Fibroblast of gingiva (primary cell): Measurements from ENCODE around the gene OR4D1.
A peak's percentile ranks its signal among the peaks of the same experiment; 100 is the strongest.

Experiments used
- DNase-seq: peaks from one replicate; pipeline ENCODE4 v3.0.0-alpha.2; 2011; ENCODE audit warnings: low read depth

OR4D1 gene

GRCh38 chr17:58153671-58154070, 5.5 kb downstream of the OR4D1 start:
- no peak for DNase-seq

- no peak for DNase-seq
Observed at GRCh38 chr17:58156839-58157803, 8.9 kb downstream of the OR4D1 start.

- no peak for DNase-seq
Observed at GRCh38 chr17:58158181-58158580, 10.0 kb downstream of the OR4D1 start.

- DNase-seq = no peak
Observed at GRCh38 chr17:58161566-58161965, 13.4 kb downstream of the OR4D1 start.

- DNase-seq = no peak
Observed at GRCh38 chr17:58165981-58166380, 17.8 kb downstream of the OR4D1 start.

GRCh38 chr17:58166682-58167081, 18.5 kb downstream of the OR4D1 start, which contains the start of gene OR4D2:
TSS of gene OR4D2 (plus strand) at chr17:58166982. CDS start at chr17:58169656, 2,674 bp downstream.
- DNase-seq = no peak

GRCh38 chr17:58170622-58171021, 22.4 kb downstream of the OR4D1 start:
- DNase-seq = no peak

- no peak for DNase-seq
Observed at GRCh38 chr17:58172369-58173071, 24.3 kb downstream of the OR4D1 start.

- DNase-seq = no peak
Observed at GRCh38 chr17:58174871-58175270, 26.7 kb downstream of the OR4D1 start.

- no peak for DNase-seq
Observed at GRCh38 chr17:58176200-58176599, 28.0 kb downstream of the OR4D1 start.

GRCh38 chr17:58181796-58182195, 33.6 kb downstream of the OR4D1 start:
- no peak for DNase-seq

- no peak for DNase-seq
Observed at GRCh38 chr17:58183514-58183913, 35.3 kb downstream of the OR4D1 start.

GRCh38 chr17:58184308-58184985, 36.3 kb downstream of the OR4D1 start:
- DNase-seq = peak; percentile 13

GRCh38 chr17:58184986-58185761, 37.0 kb downstream of the OR4D1 start:
- no peak for DNase-seq

- no peak for DNase-seq
Observed at GRCh38 chr17:58186591-58186990, 38.4 kb downstream of the OR4D1 start.

- no peak for DNase-seq
Observed at GRCh38 chr17:58187063-58187462, 38.9 kb downstream of the OR4D1 start.

- DNase-seq = no peak
Observed at GRCh38 chr17:58187675-58188074, 39.5 kb downstream of the OR4D1 start.

GRCh38 chr17:58189436-58190146, 41.4 kb downstream of the OR4D1 start:
- peak; percentile 76 for DNase-seq

GRCh38 chr17:58191241-58191896, 43.2 kb downstream of the OR4D1 start:
- no peak for DNase-seq

GRCh38 chr17:58192612-58193011, 44.4 kb downstream of the OR4D1 start, which contains the start of gene EPX:
TSS of gene EPX (plus strand) at chr17:58192726. CDS start at chr17:58192847, 121 bp downstream.
- no peak for DNase-seq
